Neural cell (in vitro differentiated cells): ENCODE results near the gene ATXN7L1. TPM values are rescaled to one million over a fixed set of nuclear protein-coding genes. Genes with fewer than 3 reads are reported as not detected.

Experiments used
- H2AFZ ChIP-seq: fragments of 200-600, 300-800 bp; sonication (generic), shearing (Covaris generic); 2 replicates; pipeline ENCODE4 v1.6.0; 2014; ENCODE audit warnings: low read depth, mild to moderate bottlenecking, antibody characterized with exemption, low read length, moderate library complexity
- H3F3A ChIP-seq: fragments of 200-600 bp; shearing (Covaris generic); 2 replicates; pipeline ENCODE4 v1.6.1; 2016; ENCODE audit warnings: mild to moderate bottlenecking, moderate library complexity, mixed read lengths, antibody characterized with exemption, low read length; ENCODE audit not compliant: insufficient read depth, poor library complexity, severe bottlenecking
- H3K27ac ChIP-seq: fragments of 200-600, 300-800 bp; sonication (generic), shearing (Covaris generic); 2 replicates; pipeline ENCODE4 v1.5.1; 2014; ENCODE audit warnings: mild to moderate bottlenecking, low read length, moderate library complexity
- H3K27me3 ChIP-seq: fragments of 300-800, 200-600 bp; sonication (generic), shearing (Covaris generic); 2 replicates; pipeline ENCODE4 v1.6.0; 2014; ENCODE audit warnings: mild to moderate bottlenecking, low read depth, low read length, moderate library complexity; ENCODE audit not compliant: insufficient read depth
- H3K36me3 ChIP-seq: fragments of 300-800, 200-600 bp; sonication (generic), shearing (Covaris generic); 2 replicates; pipeline ENCODE4 v1.5.1; 2014; ENCODE audit warnings: mild to moderate bottlenecking, antibody characterized with exemption, low read length, moderate library complexity; ENCODE audit not compliant: insufficient read depth
- H3K4me2 ChIP-seq: fragments of 300-800, 200-600 bp; sonication (generic), shearing (Covaris generic); 2 replicates; pipeline ENCODE4 v1.6.0; 2014; ENCODE audit warnings: mild to moderate bottlenecking, low read length
- H3K4me3 ChIP-seq: fragments of 300-800, 200-600 bp; sonication (generic), shearing (Covaris generic); 2 replicates; pipeline ENCODE4 v1.5.1; 2014; ENCODE audit warnings: mild to moderate bottlenecking, low read length, moderate library complexity
- H3K79me2 ChIP-seq: fragments of 200-600 bp; shearing (Covaris generic); replicated peaks from 2 replicates; pipeline ENCODE4 v1.6.0; 2014; ENCODE audit warnings: mild to moderate bottlenecking, low read length, moderate library complexity; ENCODE audit not compliant: insufficient read depth
- H3K9ac ChIP-seq: fragments of 300-800, 200-600 bp; sonication (generic), shearing (Covaris generic); 2 replicates; pipeline ENCODE4 v1.6.1; 2016; ENCODE audit warnings: mild to moderate bottlenecking, low read length, mixed read lengths
- H3K9me2 ChIP-seq: fragments of 200-600 bp; shearing (Covaris generic); 2 replicates; pipeline ENCODE4 v1.6.1; 2016; ENCODE audit warnings: mild to moderate bottlenecking, low read length, mixed read lengths; ENCODE audit not compliant: insufficient read depth
- H3K9me3 ChIP-seq: fragments of 200-600, 300-800 bp; sonication (generic), shearing (Covaris generic); 2 replicates; pipeline ENCODE4 v1.6.1; 2016; ENCODE audit warnings: mild to moderate bottlenecking, mixed run types, low read length, moderate library complexity, mixed read lengths
- H4K20me1 ChIP-seq: fragments of 200-600 bp; shearing (Covaris generic); 2 replicates; pipeline ENCODE4 v1.6.1; 2016; ENCODE audit warnings: mild to moderate bottlenecking, mixed run types; ENCODE audit not compliant: insufficient read depth
- CTCF ChIP-seq: fragments of 450-650 bp; IDR thresholded peaks from 2 replicates; pipeline ENCODE4 v1.5.1; 2014; ENCODE audit warnings: antibody characterized with exemption, mild to moderate bottlenecking, moderate library complexity; ENCODE audit not compliant: poor library complexity, severe bottlenecking
- EP300 ChIP-seq: fragments of 450-650 bp; conservative IDR thresholded peaks from 2 replicates; pipeline ENCODE4 v1.6.1; 2014; ENCODE audit warnings: antibody characterized with exemption, mild to moderate bottlenecking, moderate library complexity; ENCODE audit not compliant: poor library complexity, severe bottlenecking
- EZH2 ChIP-seq: fragments of 200-600, 300-800 bp; shearing (Covaris generic), sonication (generic); IDR thresholded peaks from 2 replicates; pipeline ENCODE4 v1.6.1; 2014; ENCODE audit warnings: antibody characterized with exemption, low read length, borderline replicate concordance, mild to moderate bottlenecking; ENCODE audit not compliant: insufficient read depth, poor library complexity, severe bottlenecking
- MXI1 ChIP-seq: fragments of 450-650 bp; conservative IDR thresholded peaks from 2 replicates; pipeline ENCODE4 v1.6.1; 2014; ENCODE audit warnings: antibody characterized with exemption, mild to moderate bottlenecking; ENCODE audit not compliant: poor library complexity, severe bottlenecking
- POLR2AphosphoS5 ChIP-seq: IDR thresholded peaks from 2 replicates; pipeline ENCODE4 v1.6.1; 2012
- RAD21 ChIP-seq: fragments of 450-650 bp; conservative IDR thresholded peaks from 2 replicates; pipeline ENCODE4 v1.6.1; 2014; ENCODE audit warnings: antibody characterized with exemption, mild to moderate bottlenecking, moderate library complexity
- REST ChIP-seq: IDR thresholded peaks from 2 replicates; pipeline ENCODE4 v1.6.1; 2012; ENCODE audit warnings: borderline replicate concordance
- SMC3 ChIP-seq: fragments of 450-650 bp; conservative IDR thresholded peaks from 2 replicates; pipeline ENCODE4 v1.6.1; 2014; ENCODE audit warnings: antibody characterized with exemption, mild to moderate bottlenecking, moderate library complexity; ENCODE audit not compliant: poor library complexity
- TAF1 ChIP-seq: IDR thresholded peaks from 2 replicates; pipeline ENCODE4 v1.6.1; 2012; ENCODE audit warnings: low read depth
- polyA plus RNA-seq: library from polyadenylated mRNA; depleted of rRNA; stranded (reverse); fragments of >200 nt; gene quantifications from 2 replicates; pipeline ENCODE4 v1.2.3, GENCODE V29; 2014

ATXN7L1 gene
- polyA plus RNA-seq, 1 donor from 2014 or later: 4.3 TPM

GRCh38 chr7:105656922-105657521 is 219.4 kb downstream of the ATXN7L1 start:
- Histone ChIP-seq H3F3A (no peaks in the 10 kb centered on the region), H3K27me3 (no peaks in the 10 kb centered on the region), H3K9me3 (no peaks in the 10 kb centered on the region), H3K4me3 (no peak overlapping the region), H3K36me3 (no peaks in the 10 kb centered on the region), H2AFZ (no peak overlapping the region), H3K79me2 (no peaks in the 10 kb centered on the region), H3K27ac (no peak overlapping the region), H3K9ac (no peak overlapping the region), H3K9me2 (no peaks in the 10 kb centered on the region), H4K20me1 (no peaks in the 10 kb centered on the region), H3K4me2 (no peak overlapping the region)
- TF ChIP-seq EP300: no peak
- no peak for TF ChIP-seq TAF1
- TF ChIP-seq POLR2AphosphoS5: no peak
- TF ChIP-seq EZH2: no peak
- TF ChIP-seq SMC3: no peak
- no peak for TF ChIP-seq RAD21
- peak; percentile 26 for TF ChIP-seq CTCF

GRCh38 chr7:105655500-105656380 is 220.7 kb downstream of the ATXN7L1 start:
- no peak overlapping the region for H3K4me2 ChIP-seq

More at GRCh38 chr7:105655500-105656380, 220.7 kb downstream of the ATXN7L1 start:
- Histone ChIP-seq H3K9me2 (no peaks in the 10 kb centered on the region), H3K36me3 (no peaks in the 10 kb centered on the region), H4K20me1 (no peaks in the 10 kb centered on the region), H3F3A (no peaks in the 10 kb centered on the region), H3K27ac (no peak overlapping the region), H3K9me3 (no peaks in the 10 kb centered on the region), H2AFZ (no peak overlapping the region), H3K9ac (no peak overlapping the region), H3K27me3 (no peaks in the 10 kb centered on the region), H3K79me2 (no peaks in the 10 kb centered on the region), H3K4me3 (no peak overlapping the region)
- no peak for TF ChIP-seq MXI1
- TF ChIP-seq CTCF: no peak
- no peak for TF ChIP-seq RAD21
- TF ChIP-seq REST: no peak
- no peak for TF ChIP-seq SMC3
- no peak for TF ChIP-seq EP300
- TF ChIP-seq TAF1: no peak
- TF ChIP-seq EZH2: no peak
- no peak for TF ChIP-seq POLR2AphosphoS5
